Endothelial cell (in vitro differentiated cells): ENCODE measurements around the gene PUDP. TPM values are rescaled to one million over a fixed set of nuclear protein-coding genes. Genes with fewer than 3 reads are reported as not detected.

Experiments used
- DNase-seq: peaks from one replicate; pipeline ENCODE4 v3.0.0; 2021; ENCODE audit warnings: low spot score
- H3K27ac Mint-ChIP-seq: one replicate; pipeline ENCODE4 v1.8.0; 2021; ENCODE audit warnings: mixed read lengths, inconsistent platforms; ENCODE audit not compliant: unreplicated experiment
- H3K27me3 Mint-ChIP-seq: one replicate; pipeline ENCODE4 v1.8.0; 2021; ENCODE audit warnings: mild to moderate bottlenecking, moderate library complexity, mixed read lengths, inconsistent platforms; ENCODE audit not compliant: unreplicated experiment
- H3K36me3 Mint-ChIP-seq: one replicate; pipeline ENCODE4 v1.8.0; 2021; ENCODE audit warnings: mild to moderate bottlenecking, low read depth, mixed read lengths, inconsistent platforms; ENCODE audit not compliant: unreplicated experiment
- H3K4me1 Mint-ChIP-seq: one replicate; pipeline ENCODE4 v1.8.0; 2021; ENCODE audit warnings: mild to moderate bottlenecking, mixed read lengths, inconsistent platforms; ENCODE audit not compliant: unreplicated experiment
- H3K4me3 Mint-ChIP-seq: one replicate; pipeline ENCODE4 v1.8.0; 2021; ENCODE audit warnings: mild to moderate bottlenecking, mixed read lengths, inconsistent platforms; ENCODE audit not compliant: unreplicated experiment
- H3K9me3 Mint-ChIP-seq: one replicate; pipeline ENCODE4 v1.8.0; 2021; ENCODE audit warnings: mixed read lengths, inconsistent platforms; ENCODE audit not compliant: unreplicated experiment
- CTCF ChIP-seq: fragments of 200-600 bp; sonication (generic); IDR thresholded peaks from one replicate; pipeline ENCODE4 v1.5.0; 2021; ENCODE audit warnings: antibody characterized with exemption; ENCODE audit not compliant: unreplicated experiment
- long read RNA-seq: library from polyadenylated mRNA; unstranded; transcript quantifications from one replicate; pipeline ENCODE4 v2.0.0, GENCODE V29; 2020; ENCODE audit not compliant: unreplicated experiment
- total RNA-seq: library from RNA; stranded (reverse); fragmentation: NEBNext Ultra II Directional; extraction: Animal tissue kit (Norgen Biotek cat#: 25700); gene quantifications from one replicate; pipeline ENCODE4 v1.2.1, GENCODE V29; 2021; ENCODE audit not compliant: unreplicated experiment

The PUDP gene
- 45.0 TPM for total RNA-seq
- long read RNA-seq, transcript PUDP-201 (4 exons, 2,140 nt): major isoform, 37 of 45 reads
- long read RNA-seq, partial matches to known transcripts: 5 of 45 reads
- long read RNA-seq, other reads (novel, unspliced or antisense): 0 of 45 reads

- peak; percentile 83 for DNase-seq
- TF ChIP-seq CTCF: no peak
- Mint-ChIP-seq H3K36me3 (no peaks in the 10 kb centered on the region), H3K9me3 (no peaks in the 10 kb centered on the region), H3K27me3 (no peaks in the 10 kb centered on the region), H3K4me1 (peaks cover 19% of the 10 kb centered on the region), H3K4me3 (peak within 1 kb of the TSS; percentile 86), H3K27ac (no peak within 1 kb of the TSS)
Observed at GRCh38 chrX:7147978-7148854, at the start of gene PUDP. PUDP (minus strand) TSS chrX:7148153; CDS start chrX:7148113, 40 bp downstream.

- no peak overlapping the region for H3K4me3 Mint-ChIP-seq
- no peaks in the 10 kb centered on the region for H3K4me1 Mint-ChIP-seq
- no peak for TF ChIP-seq CTCF
- no peaks in the 10 kb centered on the region for H3K36me3 Mint-ChIP-seq
- H3K27ac Mint-ChIP-seq: no peak overlapping the region
- no peak for DNase-seq
- H3K27me3 Mint-ChIP-seq: no peaks in the 10 kb centered on the region
- H3K9me3 Mint-ChIP-seq: no peaks in the 10 kb centered on the region
Observed at GRCh38 chrX:7194606-7195005, 46.7 kb upstream of the PUDP start.

DNA sequence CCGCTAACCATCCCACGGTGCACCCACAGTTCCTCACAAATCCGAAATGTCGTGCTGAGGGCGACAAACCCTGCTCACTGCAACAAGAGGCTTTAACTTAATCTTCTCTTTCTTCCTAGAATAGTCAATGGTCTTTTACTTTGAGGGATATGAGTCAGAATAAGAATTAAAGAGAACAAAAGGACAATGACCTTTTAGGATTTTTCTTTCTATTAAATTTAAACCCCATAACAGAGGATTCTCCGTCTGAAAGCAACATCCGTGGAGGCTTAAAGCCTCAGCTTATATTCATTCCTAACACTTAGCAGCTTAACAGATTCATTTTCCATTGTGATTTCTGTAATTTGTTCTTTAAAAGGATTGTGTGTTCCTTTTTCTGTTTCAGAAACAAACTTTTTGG is 44.9 kb upstream of the PUDP start:
- Mint-ChIP-seq H3K9me3 (no peaks in the 10 kb centered on the region), H3K27me3 (no peaks in the 10 kb centered on the region), H3K27ac (no peak overlapping the region), H3K36me3 (no peaks in the 10 kb centered on the region), H3K4me3 (no peak overlapping the region), H3K4me1 (no peaks in the 10 kb centered on the region)
- no peak for DNase-seq
- no peak for TF ChIP-seq CTCF

DNA sequence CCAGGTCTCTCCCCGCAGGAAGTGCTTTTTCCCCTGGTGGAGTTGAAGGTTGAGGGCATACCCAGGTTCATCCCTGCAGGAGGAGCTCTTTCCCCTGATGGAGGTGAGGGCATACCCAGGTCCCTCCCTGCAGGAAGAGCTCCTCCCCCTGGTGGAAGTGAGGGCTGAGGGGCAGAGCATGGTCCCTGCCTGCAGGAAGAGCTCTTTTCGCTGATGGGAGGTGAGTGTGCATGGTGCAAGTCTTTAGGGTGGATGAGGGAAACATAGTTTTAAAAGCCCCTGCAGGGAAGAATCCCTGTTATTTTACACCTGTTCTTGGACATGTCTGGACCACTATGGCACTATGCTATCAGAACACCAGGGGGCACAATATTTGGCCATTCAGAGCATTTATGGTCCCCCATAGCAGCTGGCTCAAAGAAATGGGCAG is 43.7 kb upstream of the PUDP start:
- Mint-ChIP-seq H3K9me3 (no peaks in the 10 kb centered on the region), H3K4me1 (no peaks in the 10 kb centered on the region), H3K36me3 (no peaks in the 10 kb centered on the region), H3K27me3 (no peaks in the 10 kb centered on the region), H3K27ac (no peak overlapping the region), H3K4me3 (no peak overlapping the region)
- DNase-seq: peak; percentile 4
- no peak for TF ChIP-seq CTCF

DNA sequence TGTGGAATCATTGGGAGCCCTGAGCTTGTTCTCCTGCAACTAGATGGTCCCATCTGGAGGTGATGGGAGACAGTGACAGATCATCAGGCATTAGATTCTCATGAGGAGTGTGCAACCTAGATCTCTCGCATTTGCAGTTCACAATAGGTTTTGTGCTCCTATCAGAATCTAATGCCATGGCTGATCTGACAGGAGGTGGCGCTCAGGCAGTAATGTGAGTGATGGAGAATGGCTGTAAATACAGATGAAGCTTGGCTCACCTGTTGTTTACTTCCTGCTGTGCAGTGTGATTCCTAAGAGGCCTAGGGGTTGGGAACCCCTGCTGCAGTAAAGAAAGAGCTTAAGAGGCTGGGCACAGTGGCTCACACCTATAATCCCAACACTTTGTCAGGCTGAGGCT is 42.2 kb upstream of the PUDP start:
- Mint-ChIP-seq H3K4me3 (no peak overlapping the region), H3K4me1 (no peaks in the 10 kb centered on the region), H3K27me3 (no peaks in the 10 kb centered on the region), H3K36me3 (no peaks in the 10 kb centered on the region), H3K9me3 (no peaks in the 10 kb centered on the region), H3K27ac (no peak overlapping the region)
- DNase-seq: no peak
- no peak for TF ChIP-seq CTCF
